Epithelial cell of proximal tubule (primary cell): Measurements from ENCODE around the gene CLEC16A. TPM values are rescaled to one million over a fixed set of nuclear protein-coding genes. Genes with fewer than 3 reads are reported as not detected.

ENCODE experiments used
- DNase-seq: peaks from one replicate; pipeline ENCODE4 v3.0.0-alpha.2; 2011; ENCODE audit warnings: low read depth
- H3K4me3 ChIP-seq: 2 replicates; pipeline ENCODE4 v1.5.1; 2011; ENCODE audit warnings: low read depth, mild to moderate bottlenecking, low read length
- CTCF ChIP-seq: conservative IDR thresholded peaks from 2 replicates; pipeline ENCODE4 v1.5.1; 2012; ENCODE audit warnings: low read depth, mild to moderate bottlenecking, low read length
- total RNA-seq: library from RNA; depleted of rRNA; stranded (reverse); fragments of >200 nt; gene quantifications from 2 replicates; pipeline ENCODE4 v1.2.3, GENCODE V29; 2015

Gene CLEC16A
- total RNA-seq, 1 donor from 2014 or later = 15.6 TPM

- no peak for TF ChIP-seq CTCF
- DNase-seq = no peak
- H3K4me3 ChIP-seq = no peak overlapping the region
Observed at GRCh38 chr16:10969615-10970014, 25.3 kb downstream of the CLEC16A start.

GRCh38 chr16:10970065-10970464 lies 25.7 kb downstream of the CLEC16A start:
- TF ChIP-seq CTCF = no peak
- no peak overlapping the region for H3K4me3 ChIP-seq
- DNase-seq = no peak

GRCh38 chr16:10971560-10971961 lies 27.2 kb downstream of the CLEC16A start:
- DNase-seq = no peak
- H3K4me3 ChIP-seq = no peak overlapping the region
- TF ChIP-seq CTCF = peak; percentile 75

GRCh38 chr16:10972108-10972818 lies 27.9 kb downstream of the CLEC16A start:
- TF ChIP-seq CTCF = no peak
- no peak overlapping the region for H3K4me3 ChIP-seq
- no peak for DNase-seq

GRCh38 chr16:10972819-10973464 lies 28.6 kb downstream of the CLEC16A start:
- TF ChIP-seq CTCF = no peak
- no peak overlapping the region for H3K4me3 ChIP-seq
- no peak for DNase-seq

- H3K4me3 ChIP-seq = no peak overlapping the region
- no peak for TF ChIP-seq CTCF
- DNase-seq = no peak
Observed at GRCh38 chr16:10976634-10977033, 32.3 kb downstream of the CLEC16A start.

- no peak overlapping the region for H3K4me3 ChIP-seq
- DNase-seq = no peak
- no peak for TF ChIP-seq CTCF
Observed at GRCh38 chr16:10978124-10978523, 33.8 kb downstream of the CLEC16A start.
